Bronchial epithelial cell (primary cell): ENCODE data around the gene FYN. TPM values are rescaled to one million over a fixed set of nuclear protein-coding genes. Genes with fewer than 3 reads are reported as not detected.

Experiments
- DNase-seq: peaks from one replicate; pipeline ENCODE4 v3.0.0-alpha.2; 2010; ENCODE audit warnings: low read depth
- FAIRE-seq: peaks from 2 replicates; lab custom pipeline; 2011; peaks lifted over from hg19 to GRCh38; lab: Jason Lieb, UNC
- H3K27me3 ChIP-seq: 2 replicates; pipeline ENCODE4 v1.5.1; 2011; ENCODE audit warnings: low read length; ENCODE audit not compliant: control insufficient read depth, insufficient read depth
- H3K36me3 ChIP-seq: 2 replicates; pipeline ENCODE4 v1.5.1; 2011; ENCODE audit warnings: low read length; ENCODE audit not compliant: control insufficient read depth, insufficient read depth
- H3K4me3 ChIP-seq: 2 replicates; pipeline ENCODE4 v1.5.1; 2011; ENCODE audit warnings: mild to moderate bottlenecking, low read depth, low read length, control low read depth
- total RNA-seq: library from RNA; depleted of rRNA; stranded (reverse); fragments of >200 nt; gene quantifications from 2 replicates; pipeline ENCODE4 v1.2.1, GENCODE V29; 2014
- TF ChIP-seq, protein P1 (sequence below): IDR thresholded peaks from 2 replicates; pipeline ENCODE4 v1.5.1; 2011; ENCODE audit warnings: mild to moderate bottlenecking, moderate library complexity, low read length, control low read depth, inconsistent platforms; ENCODE audit not compliant: insufficient read depth, severe bottlenecking

FYN gene
- total RNA-seq, 1 donor from 2014 or later: 38.7 TPM

DNA sequence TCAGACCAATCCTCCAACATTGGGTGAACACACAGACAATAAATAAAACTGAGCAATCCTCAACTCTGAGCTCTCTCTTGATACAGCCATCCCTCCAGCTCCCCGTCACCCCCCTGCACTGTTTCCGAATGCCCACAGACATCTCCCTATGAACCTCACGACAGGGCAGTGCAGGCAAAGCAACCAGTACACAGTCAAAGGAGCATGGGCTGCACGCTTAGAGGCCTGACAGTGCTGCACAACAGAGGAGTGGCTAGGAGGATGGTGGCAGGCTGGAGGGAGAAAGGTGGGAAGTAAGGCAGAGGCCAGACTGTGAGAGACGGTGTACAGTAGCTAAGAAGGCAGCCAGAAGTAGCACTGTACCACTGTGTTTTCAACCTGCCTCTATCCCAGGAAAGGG, 24.0 kb downstream of the FYN start:
- TF ChIP-seq, protein P1, sequence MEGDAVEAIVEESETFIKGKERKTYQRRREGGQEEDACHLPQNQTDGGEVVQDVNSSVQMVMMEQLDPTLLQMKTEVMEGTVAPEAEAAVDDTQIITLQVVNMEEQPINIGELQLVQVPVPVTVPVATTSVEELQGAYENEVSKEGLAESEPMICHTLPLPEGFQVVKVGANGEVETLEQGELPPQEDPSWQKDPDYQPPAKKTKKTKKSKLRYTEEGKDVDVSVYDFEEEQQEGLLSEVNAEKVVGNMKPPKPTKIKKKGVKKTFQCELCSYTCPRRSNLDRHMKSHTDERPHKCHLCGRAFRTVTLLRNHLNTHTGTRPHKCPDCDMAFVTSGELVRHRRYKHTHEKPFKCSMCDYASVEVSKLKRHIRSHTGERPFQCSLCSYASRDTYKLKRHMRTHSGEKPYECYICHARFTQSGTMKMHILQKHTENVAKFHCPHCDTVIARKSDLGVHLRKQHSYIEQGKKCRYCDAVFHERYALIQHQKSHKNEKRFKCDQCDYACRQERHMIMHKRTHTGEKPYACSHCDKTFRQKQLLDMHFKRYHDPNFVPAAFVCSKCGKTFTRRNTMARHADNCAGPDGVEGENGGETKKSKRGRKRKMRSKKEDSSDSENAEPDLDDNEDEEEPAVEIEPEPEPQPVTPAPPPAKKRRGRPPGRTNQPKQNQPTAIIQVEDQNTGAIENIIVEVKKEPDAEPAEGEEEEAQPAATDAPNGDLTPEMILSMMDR: no peak
- FAIRE-seq: no peak
- DNase-seq: no peak
- H3K4me3 ChIP-seq: no peak overlapping the region
- H3K36me3 ChIP-seq: no peaks in the 10 kb centered on the region
- no peaks in the 10 kb centered on the region for H3K27me3 ChIP-seq

DNA sequence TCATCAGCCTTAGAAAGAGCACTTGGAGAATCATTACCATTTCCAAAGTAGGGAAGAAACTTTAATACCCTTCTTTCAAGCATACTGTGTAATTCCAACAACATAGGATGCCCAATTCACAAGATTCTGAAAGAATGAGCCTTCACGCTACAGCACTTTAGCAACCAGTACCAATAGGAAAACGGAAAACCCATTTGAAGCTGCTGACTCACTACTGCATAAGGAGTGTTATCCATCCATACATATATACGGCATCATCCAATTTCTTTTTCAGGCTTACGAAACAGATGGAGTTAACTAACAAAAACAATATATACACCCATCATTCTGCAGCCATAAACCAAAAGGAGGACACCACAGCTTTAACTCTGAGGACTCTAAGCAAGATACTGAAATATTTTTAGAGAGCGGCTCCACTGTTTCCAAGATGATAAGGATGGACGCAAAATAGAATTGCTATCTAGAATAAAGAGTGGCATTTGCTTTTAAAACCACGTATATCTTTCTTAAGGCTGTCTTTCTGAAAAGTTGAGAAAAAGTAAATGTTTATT, 24.9 kb downstream of the FYN start:
- Histone ChIP-seq H3K4me3 (no peak overlapping the region), H3K27me3 (no peaks in the 10 kb centered on the region), H3K36me3 (no peaks in the 10 kb centered on the region)
- TF ChIP-seq, protein P1: no peak
- no peak for DNase-seq
- no peak for FAIRE-seq

DNA sequence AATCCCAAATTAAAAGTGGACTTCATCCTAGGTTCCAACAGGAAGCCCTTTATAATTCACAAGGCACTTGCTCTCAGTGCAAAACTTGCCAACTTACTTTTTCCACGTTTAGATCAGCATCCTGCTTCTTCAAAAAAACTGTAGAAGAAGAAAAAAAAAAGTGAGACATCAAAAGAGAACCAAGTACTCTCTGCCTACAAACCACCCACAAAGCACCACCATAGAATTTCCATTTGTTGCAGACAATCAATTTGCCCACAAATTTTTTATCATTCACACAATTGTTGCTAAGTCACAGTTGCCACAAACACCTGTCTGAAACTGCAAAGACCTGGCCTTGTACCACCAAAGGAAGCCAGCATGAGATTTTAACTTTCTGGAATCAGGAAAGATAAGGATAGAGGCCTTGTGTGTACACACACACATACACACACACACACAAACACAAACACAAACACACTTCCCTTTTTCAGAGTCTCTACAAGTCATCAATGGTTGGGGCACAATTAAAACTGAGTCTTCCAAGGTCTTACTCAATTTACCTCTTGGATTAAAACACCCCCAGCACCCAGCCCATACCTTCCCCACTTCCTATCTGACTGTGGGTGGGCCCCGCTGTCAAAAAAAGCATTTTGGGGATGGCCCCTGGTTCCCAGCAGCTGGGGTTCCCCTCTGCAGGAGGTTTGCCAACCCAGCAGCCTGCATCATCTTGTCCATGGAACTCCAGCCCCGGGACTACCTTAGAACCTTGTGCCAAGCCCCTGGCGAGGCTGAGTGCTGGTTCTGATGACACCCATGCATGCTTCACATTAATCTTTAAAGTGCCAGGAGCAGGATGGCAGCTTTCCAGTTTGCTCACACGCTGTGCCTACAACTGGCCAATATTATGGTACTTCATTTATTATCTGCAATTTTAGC, 26.5 kb downstream of the FYN start:
- DNase-seq (no peak), FAIRE-seq (no peak)
- Histone ChIP-seq H3K4me3 (no peak overlapping the region), H3K27me3 (no peaks in the 10 kb centered on the region), H3K36me3 (no peaks in the 10 kb centered on the region)
- TF ChIP-seq, protein P1: no peak

DNA sequence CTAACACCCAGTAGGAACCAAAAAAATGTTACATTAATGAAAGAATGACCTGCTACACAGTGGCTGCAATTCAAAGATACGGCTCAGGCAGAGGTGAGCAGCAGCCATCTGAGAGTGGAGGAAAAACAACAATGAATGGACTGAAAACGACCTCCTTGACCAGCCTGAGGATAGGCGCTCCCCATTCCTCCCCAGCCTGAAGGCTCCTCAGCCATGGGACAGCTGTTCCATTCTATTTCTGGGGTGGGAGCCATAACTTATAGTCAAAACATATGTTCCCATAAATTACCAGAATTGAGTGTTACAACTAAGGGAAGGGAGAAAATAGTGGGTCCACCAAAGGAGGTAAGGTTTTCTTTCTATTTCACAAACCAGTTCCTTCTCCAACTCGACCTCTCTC, 27.2 kb downstream of the FYN start:
- H3K36me3 ChIP-seq: no peaks in the 10 kb centered on the region
- DNase-seq: no peak
- no peaks in the 10 kb centered on the region for H3K27me3 ChIP-seq
- TF ChIP-seq, protein P1: no peak
- H3K4me3 ChIP-seq: no peak overlapping the region
- FAIRE-seq: no peak

DNA sequence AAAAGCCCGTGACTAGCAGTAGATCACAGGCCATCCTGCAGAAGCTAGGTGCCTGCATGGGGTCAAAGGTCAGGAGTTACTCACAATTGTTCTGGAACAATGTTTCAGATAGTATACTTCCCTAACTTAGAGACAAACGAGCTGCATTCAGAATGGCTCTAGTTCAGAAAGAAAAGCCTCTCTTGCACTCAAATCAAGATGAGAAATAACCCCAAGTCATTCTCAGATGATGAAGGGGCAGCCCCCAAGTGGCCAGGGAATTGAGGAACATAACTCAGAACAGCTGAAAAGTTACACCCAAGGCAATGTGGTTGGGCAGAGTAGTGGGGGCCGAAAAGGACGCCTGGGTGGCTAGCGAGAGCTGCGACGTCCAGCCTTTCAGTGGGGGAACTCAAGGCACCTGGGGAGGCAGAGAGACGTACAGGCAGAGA, 27.8 kb downstream of the FYN start:
- no peaks in the 10 kb centered on the region for H3K27me3 ChIP-seq
- TF ChIP-seq, protein P1: no peak
- no peak for FAIRE-seq
- no peak overlapping the region for H3K4me3 ChIP-seq
- H3K36me3 ChIP-seq: no peaks in the 10 kb centered on the region
- no peak for DNase-seq
